GM19328 (cell line): ENCODE measurements around the gene TGFBI.

ENCODE experiments used
- ATAC-seq: cut with Tn5 transposase; IDR thresholded peaks from one replicate; pipeline ENCODE4 v1.9.1; 2021; ENCODE audit warnings: mild to moderate bottlenecking, moderate library complexity; ENCODE audit not compliant: unreplicated experiment

Gene TGFBI

DNA sequence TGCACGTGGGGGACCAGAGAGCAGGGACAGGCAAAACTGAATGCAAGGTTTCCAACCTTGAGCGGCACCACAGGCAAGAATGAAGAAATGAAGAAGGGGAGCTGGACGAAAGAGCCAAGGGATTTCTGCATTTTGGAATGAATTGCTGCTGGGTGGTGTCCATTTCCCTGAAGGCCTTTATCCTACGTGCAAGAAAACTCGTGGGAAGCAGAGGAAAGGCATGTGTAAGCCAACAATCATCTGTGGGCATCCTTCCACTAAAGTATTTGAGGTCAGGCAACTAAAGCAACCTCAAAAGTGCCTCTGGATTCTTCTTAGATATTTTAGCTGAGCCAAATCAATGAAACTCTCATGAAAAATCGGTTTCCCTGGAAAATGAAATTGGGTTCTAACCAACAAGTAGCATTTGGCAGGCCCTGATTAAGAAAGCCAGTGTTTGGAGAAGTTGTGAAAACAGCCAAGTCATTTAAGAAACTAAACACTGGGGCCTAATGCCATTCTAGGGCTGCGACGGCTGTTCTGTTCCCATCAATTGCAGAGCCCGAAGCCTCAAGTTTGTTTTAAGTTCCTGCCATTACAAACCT lies 4.7 kb upstream of the TGFBI start:
- no peak for ATAC-seq

DNA sequence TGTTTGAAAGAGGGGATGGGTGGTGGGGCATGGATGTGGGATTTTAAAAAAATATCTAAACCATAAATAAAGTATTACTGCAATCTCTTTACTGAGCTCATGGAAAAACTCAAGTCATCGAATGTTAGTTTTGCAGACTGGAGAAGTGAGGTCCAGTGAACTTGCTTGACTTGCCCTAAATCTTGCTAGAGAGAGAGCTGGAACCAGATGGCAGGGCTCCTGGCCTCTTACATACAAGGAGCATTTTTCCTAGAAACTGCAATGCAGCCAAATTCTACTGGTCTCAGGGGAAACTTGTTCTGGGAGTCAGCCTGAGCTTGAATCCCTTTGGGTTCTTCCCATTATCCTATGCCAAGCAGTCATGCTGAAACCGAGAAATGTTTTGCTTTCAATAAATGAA lies 2.9 kb upstream of the TGFBI start:
- no peak for ATAC-seq

- ATAC-seq: no peak
These were observed 2.2 kb upstream of the TGFBI start for GRCh38 chr5:136026636-136027035.

- ATAC-seq: no peak
These were observed 1.5 kb upstream of the TGFBI start for GRCh38 chr5:136027311-136027710.

- ATAC-seq: no peak
These were observed 698 bp upstream of the TGFBI start for GRCh38 chr5:136028090-136028489.

GRCh38 chr5:136030252-136030651 lies 1.5 kb downstream of the TGFBI start:
- no peak for ATAC-seq

DNA sequence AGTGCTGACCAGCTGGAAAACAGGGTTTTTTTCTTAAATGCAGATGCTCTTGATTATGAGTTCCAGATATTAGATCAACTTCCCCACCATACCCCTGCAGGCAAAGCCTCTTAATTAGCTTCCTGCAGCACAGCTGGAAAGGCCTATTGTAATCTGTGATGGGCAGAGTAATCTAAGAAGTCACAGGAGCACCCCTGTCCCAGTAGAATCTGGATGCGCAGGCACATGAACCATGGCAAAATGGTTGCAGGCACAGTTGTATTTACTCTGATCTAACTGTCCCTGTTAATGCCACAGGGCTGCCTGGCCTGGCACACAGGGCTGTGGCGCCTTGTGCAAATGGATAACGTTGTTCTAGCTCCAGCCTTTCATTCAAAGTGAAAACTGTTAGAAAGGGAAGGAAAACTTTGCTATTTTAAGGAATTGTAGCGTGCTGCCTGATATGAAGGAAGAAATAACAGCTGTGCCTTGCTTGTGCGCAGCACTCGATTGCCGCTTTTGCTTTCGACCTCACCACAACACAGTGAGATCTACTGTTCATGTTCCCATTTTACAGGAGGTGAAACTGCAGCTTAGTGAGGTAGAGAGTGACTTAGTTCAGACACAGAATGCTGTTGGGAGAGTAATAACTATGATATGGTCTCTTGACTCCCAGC lies 2.3 kb downstream of the TGFBI start:
- peak; percentile 87 for ATAC-seq

DNA sequence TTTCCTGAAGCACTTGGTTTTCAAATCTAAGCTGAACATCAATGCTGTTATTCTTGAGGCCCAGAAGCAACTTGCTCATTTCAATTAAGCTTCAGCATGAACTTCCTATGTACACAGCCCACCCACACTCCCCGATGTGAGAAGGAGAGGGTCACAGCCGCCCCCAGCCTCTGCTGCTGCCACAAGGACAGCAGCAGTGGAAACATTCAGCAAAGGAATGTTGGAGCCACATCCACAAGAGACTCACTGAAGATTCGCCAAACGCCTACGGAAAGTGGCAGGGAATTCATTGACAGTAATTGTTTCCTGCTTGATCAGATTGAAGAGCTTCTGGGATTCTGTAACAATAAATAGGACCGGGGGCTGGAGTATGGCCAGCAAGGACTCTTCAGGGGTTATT lies 2.9 kb downstream of the TGFBI start:
- ATAC-seq: no peak

DNA sequence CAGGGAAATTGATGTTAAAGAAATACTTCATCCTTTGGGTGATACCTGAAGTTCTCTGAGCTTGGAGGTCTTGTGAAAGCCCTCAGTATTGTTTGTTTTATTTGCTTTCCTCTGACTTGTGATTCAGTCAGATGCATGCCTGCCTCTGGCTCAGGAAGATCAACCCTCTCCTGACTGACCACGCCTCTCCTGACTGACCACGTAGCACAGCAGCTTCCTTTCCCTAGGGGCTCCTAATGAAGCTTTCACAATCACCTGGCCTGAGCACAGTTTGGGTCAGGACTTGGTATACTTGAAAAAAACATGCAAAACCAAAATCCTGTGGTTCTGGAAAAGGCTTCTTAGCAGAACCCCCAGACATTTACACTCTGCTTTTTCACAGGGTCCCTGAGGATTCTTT lies 3.8 kb downstream of the TGFBI start:
- no peak for ATAC-seq

- ATAC-seq: no peak
These were observed 4.4 kb downstream of the TGFBI start for GRCh38 chr5:136033234-136033633.

DNA sequence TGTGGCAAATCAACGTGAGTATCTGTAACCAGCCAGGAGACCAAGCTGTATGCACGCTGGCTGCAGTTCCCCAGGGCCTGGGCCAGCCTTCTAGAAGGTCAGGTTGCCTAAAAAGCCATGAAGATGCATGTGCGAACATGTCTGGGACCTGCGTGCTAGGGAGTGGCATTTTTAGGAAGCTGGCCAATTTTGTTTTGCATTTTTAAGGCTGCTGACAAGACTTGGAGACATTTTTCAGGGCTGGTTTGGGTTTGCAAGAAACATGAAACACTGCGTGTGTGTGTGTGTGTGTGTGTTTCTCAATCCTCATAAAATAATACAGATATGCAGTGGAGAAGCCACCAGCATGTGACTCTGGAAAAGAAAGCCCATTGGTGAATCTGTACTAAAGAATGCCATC lies 5.1 kb downstream of the TGFBI start:
- ATAC-seq: no peak

DNA sequence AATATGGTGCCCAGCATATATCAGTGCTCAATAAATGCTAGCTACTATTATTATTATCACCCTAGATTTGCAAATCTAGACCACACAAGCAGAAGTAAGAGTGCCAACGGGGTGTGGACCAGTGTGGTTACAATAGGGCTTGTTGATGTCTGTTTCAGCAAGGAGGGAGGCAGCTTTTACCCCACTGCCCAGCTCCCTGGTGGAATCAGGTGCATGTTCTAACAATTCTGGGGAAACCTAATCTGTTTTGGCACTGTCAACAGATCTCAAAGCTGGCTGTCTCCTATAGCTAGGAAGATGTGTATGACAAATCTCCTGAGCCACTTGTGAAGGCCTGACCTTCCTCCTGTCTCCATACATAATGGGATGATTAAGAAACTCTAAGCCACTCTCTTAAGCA lies 5.7 kb downstream of the TGFBI start:
- no peak for ATAC-seq

DNA sequence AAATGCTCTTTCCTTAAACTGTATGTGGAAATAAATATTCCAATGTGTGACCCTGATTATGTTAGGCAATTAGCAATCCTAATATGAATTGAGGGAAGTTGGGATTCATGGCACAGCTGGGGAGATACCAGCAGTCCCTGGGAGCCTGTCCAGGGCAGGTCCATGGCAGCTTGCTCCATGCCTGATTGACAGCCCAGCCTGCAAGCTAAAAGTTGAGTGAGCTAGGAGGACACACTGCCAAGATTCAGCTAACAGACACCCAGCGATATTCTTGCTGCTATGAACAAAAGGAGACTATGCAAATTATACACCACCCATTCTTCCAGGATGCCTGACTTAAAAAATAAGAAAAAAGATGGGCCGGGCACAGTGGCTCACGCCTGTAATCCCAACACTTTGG lies 6.2 kb downstream of the TGFBI start:
- no peak for ATAC-seq

DNA sequence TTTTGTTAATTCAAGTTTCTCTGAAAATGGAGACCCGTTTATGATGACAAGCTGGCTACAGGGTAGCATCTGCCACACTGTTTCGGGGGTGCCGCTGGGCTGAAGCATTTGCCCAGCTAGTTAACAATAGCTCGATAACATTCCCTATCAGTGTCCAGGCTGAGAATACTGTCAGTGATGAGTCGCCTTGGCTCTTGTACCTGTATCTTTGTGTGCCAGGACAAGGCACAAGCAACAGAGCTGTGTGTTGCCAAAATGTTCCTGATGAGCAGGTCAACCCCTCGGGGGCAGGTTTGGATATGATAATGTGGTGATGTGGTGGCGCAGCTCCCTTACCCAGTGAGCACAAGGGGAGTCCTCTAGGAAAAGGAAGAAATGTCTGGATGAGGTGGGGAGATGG lies 7.0 kb downstream of the TGFBI start:
- no peak for ATAC-seq

DNA sequence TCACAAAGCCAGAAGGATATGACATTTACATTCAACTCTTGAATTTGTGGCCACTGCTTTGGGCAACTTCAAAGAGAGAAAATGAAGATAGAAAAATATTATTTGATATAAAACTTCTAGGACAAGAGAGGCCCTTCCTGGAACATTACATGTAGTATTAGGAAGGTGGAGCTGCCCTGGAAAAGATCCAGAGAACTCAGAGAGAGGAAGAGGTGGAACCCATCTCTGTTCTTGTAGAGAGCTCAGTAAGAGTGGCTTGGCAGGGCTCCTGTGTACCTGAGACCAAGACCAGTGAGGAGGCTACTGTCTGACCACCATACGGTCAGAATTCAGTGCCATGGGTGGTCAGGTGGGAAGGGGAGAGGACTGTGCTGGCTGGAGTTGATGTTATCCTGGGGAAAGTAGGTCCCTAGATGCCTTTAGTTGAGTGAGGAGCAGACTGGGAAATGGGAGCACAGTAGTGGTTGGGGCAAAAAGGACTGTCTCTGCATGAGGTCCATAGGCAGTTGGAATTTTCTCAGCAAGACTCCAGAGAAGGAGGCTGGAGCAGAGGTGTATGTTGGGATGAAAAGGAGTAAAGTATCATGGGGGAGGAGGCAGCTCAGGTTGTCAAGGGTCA lies 7.6 kb downstream of the TGFBI start:
- no peak for ATAC-seq

DNA sequence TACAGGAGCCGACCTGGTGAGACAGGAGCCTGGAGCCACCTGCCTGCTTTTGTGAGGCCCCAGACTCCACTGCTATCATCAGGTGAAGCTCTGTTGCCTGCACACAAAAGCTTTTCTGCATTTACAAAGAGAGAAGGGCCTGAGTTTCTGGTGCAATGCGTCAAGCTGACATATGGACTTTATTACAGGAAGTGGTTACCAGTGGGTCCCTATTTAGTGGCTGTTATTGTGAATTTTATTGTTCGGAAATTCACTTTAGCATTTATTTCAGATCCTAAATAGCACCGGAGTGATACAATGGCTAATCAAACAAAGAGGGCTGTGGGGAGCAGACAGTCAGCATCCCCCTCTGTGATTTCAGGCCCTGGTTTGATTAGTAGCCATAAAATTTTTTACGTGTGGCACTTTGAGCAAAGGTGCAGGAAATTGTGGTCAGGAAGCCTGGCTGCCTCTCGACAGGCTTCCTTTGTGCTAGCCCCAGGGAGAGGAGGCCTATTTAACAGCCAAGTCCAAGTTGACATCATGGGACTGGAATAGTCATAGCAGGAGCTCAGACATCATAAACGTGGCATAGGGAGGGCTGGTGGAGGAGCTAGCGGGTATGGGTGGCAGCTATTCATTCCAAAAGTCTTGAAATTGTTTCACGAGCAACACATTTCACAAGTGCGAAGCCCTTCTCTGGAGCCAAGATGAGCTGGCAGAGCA lies 8.4 kb downstream of the TGFBI start:
- ATAC-seq: no peak

DNA sequence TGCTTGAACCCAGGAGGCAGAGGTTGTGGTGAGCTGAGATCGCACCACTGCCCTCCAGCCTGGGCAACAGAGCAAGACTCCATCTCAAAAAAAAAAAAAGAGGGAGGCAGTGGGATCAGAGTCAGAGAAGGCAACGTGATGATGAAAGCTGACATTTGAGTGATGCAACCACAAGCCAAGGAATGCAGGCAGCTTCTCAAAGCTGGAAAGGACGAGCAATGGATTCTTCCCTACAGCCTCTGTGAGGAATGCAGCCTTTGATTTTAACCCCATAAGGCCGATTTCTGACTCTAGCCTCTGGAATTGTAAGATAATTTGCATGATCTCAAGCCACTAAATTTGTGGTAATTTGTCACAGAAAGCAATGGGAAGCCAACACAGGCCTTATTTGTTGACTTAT lies 9.8 kb downstream of the TGFBI start:
- no peak for ATAC-seq

- ATAC-seq: no peak
These were observed 10.4 kb downstream of the TGFBI start for GRCh38 chr5:136039202-136039601.

- no peak for ATAC-seq
These were observed 12.1 kb downstream of the TGFBI start for GRCh38 chr5:136040746-136041415.

- ATAC-seq: no peak
These were observed 13.4 kb downstream of the TGFBI start for GRCh38 chr5:136042156-136042555.

DNA sequence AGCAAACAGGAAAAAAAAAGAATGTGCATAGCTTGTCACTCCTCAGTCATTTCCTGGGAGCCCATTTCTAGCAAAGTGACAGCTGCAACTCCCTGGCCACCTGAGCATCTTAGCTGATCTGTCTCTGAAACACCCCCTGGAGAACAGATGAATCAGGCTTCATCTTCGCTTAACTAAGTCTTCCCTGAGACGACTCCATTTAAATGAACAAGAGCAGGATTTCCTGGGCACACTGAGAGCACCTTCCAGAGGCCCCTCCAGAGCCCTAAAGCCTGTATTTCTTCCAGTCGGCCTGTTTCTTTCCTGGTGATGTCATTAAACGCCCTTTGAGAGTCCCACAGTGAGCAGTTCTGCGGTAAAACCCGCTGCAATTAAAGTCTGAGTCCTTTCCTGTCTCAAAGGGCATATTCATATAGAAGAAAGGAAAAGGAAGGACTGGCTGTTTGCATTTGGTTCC lies 13.9 kb downstream of the TGFBI start:
- no peak for ATAC-seq
